ENCODE measurements around the gene GRWD1.

DNA sequence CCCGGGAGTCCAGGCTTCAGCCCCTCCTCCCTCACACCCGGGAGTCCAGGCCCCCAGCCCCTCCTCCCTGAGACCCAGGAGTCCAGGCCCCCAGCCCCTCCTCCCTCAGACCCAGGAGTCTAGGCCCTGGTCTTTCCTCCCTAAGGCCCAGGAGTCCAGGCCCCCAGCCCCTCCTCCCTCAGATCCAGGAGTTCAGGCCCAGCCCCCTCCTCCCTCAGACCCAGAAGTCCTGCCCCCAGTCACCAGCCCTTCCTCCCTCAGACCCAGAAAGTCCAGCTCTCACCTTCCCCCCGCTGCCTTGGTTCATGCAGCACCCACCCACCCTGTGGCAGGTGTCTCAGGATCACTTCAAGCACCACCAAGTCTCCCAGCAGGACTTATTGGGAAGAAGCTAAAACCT lies 37.5 kb downstream of the GRWD1 start:
- TF ChIP-seq RFX5 (IDR thresholded peaks at IDR 0.05; ENCODE audit: low read depth, low read length) (no peak), SP1 (IDR thresholded peaks at IDR 0.05; ENCODE audit: low read depth, low read length) (no peak), ZBED1 (IDR thresholded peaks at IDR 0.05; ENCODE audit: borderline replicate concordance) (no peak), PAX8 (IDR thresholded peaks at IDR 0.05) (no peak), SUZ12 (IDR thresholded peaks at IDR 0.05; ENCODE audit: unreplicated experiment) (no peak), FOXK2 (IDR thresholded peaks at IDR 0.05) (no peak), BHLHE40 (IDR thresholded peaks at IDR 0.05; ENCODE audit: borderline replicate concordance in 1 of 2, low read depth in 2 of 2, low read length in 1 of 2) (no peak)
- TF ChIP-seq, protein P1, sequence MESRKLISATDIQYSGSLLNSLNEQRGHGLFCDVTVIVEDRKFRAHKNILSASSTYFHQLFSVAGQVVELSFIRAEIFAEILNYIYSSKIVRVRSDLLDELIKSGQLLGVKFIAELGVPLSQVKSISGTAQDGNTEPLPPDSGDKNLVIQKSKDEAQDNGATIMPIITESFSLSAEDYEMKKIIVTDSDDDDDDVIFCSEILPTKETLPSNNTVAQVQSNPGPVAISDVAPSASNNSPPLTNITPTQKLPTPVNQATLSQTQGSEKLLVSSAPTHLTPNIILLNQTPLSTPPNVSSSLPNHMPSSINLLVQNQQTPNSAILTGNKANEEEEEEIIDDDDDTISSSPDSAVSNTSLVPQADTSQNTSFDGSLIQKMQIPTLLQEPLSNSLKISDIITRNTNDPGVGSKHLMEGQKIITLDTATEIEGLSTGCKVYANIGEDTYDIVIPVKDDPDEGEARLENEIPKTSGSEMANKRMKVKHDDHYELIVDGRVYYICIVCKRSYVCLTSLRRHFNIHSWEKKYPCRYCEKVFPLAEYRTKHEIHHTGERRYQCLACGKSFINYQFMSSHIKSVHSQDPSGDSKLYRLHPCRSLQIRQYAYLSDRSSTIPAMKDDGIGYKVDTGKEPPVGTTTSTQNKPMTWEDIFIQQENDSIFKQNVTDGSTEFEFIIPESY (IDR thresholded peaks at IDR 0.05), result no peak
- TF ChIP-seq, protein P2, sequence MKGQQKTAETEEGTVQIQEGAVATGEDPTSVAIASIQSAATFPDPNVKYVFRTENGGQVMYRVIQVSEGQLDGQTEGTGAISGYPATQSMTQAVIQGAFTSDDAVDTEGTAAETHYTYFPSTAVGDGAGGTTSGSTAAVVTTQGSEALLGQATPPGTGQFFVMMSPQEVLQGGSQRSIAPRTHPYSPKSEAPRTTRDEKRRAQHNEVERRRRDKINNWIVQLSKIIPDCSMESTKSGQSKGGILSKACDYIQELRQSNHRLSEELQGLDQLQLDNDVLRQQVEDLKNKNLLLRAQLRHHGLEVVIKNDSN (IDR thresholded peaks at IDR 0.05; ENCODE audit: borderline replicate concordance, extremely low read length, insufficient read depth, low read depth, low read length), result no peak
- TF ChIP-seq, protein P3, sequence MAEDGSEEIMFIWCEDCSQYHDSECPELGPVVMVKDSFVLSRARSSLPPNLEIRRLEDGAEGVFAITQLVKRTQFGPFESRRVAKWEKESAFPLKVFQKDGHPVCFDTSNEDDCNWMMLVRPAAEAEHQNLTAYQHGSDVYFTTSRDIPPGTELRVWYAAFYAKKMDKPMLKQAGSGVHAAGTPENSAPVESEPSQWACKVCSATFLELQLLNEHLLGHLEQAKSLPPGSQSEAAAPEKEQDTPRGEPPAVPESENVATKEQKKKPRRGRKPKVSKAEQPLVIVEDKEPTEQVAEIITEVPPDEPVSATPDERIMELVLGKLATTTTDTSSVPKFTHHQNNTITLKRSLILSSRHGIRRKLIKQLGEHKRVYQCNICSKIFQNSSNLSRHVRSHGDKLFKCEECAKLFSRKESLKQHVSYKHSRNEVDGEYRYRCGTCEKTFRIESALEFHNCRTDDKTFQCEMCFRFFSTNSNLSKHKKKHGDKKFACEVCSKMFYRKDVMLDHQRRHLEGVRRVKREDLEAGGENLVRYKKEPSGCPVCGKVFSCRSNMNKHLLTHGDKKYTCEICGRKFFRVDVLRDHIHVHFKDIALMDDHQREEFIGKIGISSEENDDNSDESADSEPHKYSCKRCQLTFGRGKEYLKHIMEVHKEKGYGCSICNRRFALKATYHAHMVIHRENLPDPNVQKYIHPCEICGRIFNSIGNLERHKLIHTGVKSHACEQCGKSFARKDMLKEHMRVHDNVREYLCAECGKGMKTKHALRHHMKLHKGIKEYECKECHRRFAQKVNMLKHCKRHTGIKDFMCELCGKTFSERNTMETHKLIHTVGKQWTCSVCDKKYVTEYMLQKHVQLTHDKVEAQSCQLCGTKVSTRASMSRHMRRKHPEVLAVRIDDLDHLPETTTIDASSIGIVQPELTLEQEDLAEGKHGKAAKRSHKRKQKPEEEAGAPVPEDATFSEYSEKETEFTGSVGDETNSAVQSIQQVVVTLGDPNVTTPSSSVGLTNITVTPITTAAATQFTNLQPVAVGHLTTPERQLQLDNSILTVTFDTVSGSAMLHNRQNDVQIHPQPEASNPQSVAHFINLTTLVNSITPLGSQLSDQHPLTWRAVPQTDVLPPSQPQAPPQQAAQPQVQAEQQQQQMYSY (CRISPR knock-in tag; IDR thresholded peaks at IDR 0.05), result no peak

All from GM12878 (cell line).